ENCODE measurements around the gene PRKCI. TPM values are rescaled to one million over a fixed set of nuclear protein-coding genes. Genes with fewer than 3 reads are reported as not detected.

PRKCI gene
- total and polyA plus RNA-seq, 2 of the 4 experiments (the other 2 are of a cell fraction), result 28.7 to 53.4 TPM

GRCh38 chr3:170247875-170248274, 25.7 kb downstream of the PRKCI start:
- Histone ChIP-seq H3K9ac (ENCODE audit: low read depth, low read length) (no peak overlapping the region), H3K36me3 (ENCODE audit: control insufficient read depth, insufficient read depth, low read length) (peaks cover 16% of the 10 kb centered on the region), H2AK5ac (ENCODE audit: low read depth, low read length) (no peak overlapping the region), H3K14ac (replicated peaks; ENCODE audit: low read depth, low read length) (0 out of 2 replicates have a peak overlapping the region, but pooled peaks have one; percentile 21), H4K5ac (ENCODE audit: low read depth, low read length) (no peak overlapping the region), H2BK120ac (ENCODE audit: low read depth, low read length) (no peak overlapping the region), H3K56ac (ENCODE audit: extremely low read depth, insufficient read depth, low read length) (no peak overlapping the region), H3K79me1 (ENCODE audit: low read depth in 1 of 2, low read length in 2 of 2) (peaks cover 34 to 59% of the 10 kb centered on the region in 2 experiments), H3K4me3 (ENCODE audit: insufficient read depth, low read depth, low read length) (no peak overlapping the region), H3K9me1 (ENCODE audit: insufficient read depth, low read length) (peaks cover 2% of the 10 kb centered on the region; the same call in 1 of the 2 replicates), H3K27me3 (ENCODE audit: control insufficient read depth, insufficient read depth, low read length) (no peaks in the 10 kb centered on the region), H4K20me1 (ENCODE audit: insufficient read depth, low read length) (peaks cover 2% of the 10 kb centered on the region), H3K9me3 (ENCODE audit: control insufficient read depth, insufficient read depth, low read length) (no peaks in the 10 kb centered on the region), H2BK20ac (ENCODE audit: low read depth, low read length) (no peak overlapping the region), H2AK9ac (replicated peaks; ENCODE audit: low read depth, low read length, poor library complexity) (no peak overlapping the region), H3K4me2 (ENCODE audit: low read depth, low read length) (no peak overlapping the region), H2BK15ac (ENCODE audit: low read depth, low read length) (no peak overlapping the region), H3K4ac (ENCODE audit: low read depth, low read length) (no peak overlapping the region), H2BK5ac (ENCODE audit: low read depth, low read length, poor library complexity, severe bottlenecking) (no peak overlapping the region), H4K8ac (ENCODE audit: low read depth in 2 of 2, low read length in 2 of 2) (no peak overlapping the region), H3K23ac (ENCODE audit: low read depth, low read length) (no peak overlapping the region), H3K18ac (ENCODE audit: low read depth, low read length) (no peak overlapping the region), H3K4me1 (ENCODE audit: control insufficient read depth, insufficient read depth, low read length) (no peaks in the 10 kb centered on the region; the same call in 1 of the 2 replicates), H4K91ac (ENCODE audit: insufficient read depth, low read depth, low read length) (no peak overlapping the region), H3K27ac (ENCODE audit: insufficient read depth, low read length) (no peak overlapping the region), H2AFZ (replicated peaks; ENCODE audit: low read length, poor library complexity) (no peak overlapping the region)
- WGBS, 2 experiments (ENCODE audit: extremely low coverage in 2 of 2, insufficient read length in 1 of 2), result 83% methylated on average over 1 of the region's 1 CpG; no CpG with 5 or more reads in 1 of the 2 experiments
- ChIA-PET CTCF (no interaction called here), POLR2A (ENCODE audit: unreplicated experiment) (no interaction called here)
- DNase-seq (no peak), ATAC-seq (ENCODE audit: low read depth) (no peak)
- dilution Hi-C loops (cut with HindIII; ENCODE audit: low sequenced_read_pairs, unreplicated experiment) (no loop called here), intact Hi-C loops (cut with micrococcal nuclease) (no loop called here), in situ Hi-C loops (cut with MboI; ENCODE audit: low sequenced_read_pairs) (no loop called here)
- BruUV-seq (replicated peaks), result no TSS peak
- TF ChIP-seq MAZ (IDR thresholded peaks at IDR 0.05; ENCODE audit: borderline replicate concordance, low read depth, low read length) (no peak), BHLHE40 (IDR thresholded peaks at IDR 0.05; ENCODE audit: low read depth, low read length) (no peak), MAFK (IDR thresholded peaks at IDR 0.05; ENCODE audit: low read depth, low read length) (no peak), POLR2A (IDR thresholded peaks at IDR 0.05; ENCODE audit: low read depth, low read length) (no peak), FOS (IDR thresholded peaks at IDR 0.05; ENCODE audit: low read depth, low read length) (no peak), NFE2L2 (IDR thresholded peaks at IDR 0.05; ENCODE audit: low read depth, low read length) (no peak), ELK1 (IDR thresholded peaks at IDR 0.05; ENCODE audit: borderline replicate concordance, low read depth, low read length) (no peak), MXI1 (IDR thresholded peaks at IDR 0.05; ENCODE audit: borderline replicate concordance, low read depth, low read length) (no peak), CEBPB (IDR thresholded peaks at IDR 0.05; ENCODE audit: low read depth, low read length) (no peak), SMC3 (IDR thresholded peaks at IDR 0.05; ENCODE audit: low read depth, low read length) (no peak), RFX5 (IDR thresholded peaks at IDR 0.05; ENCODE audit: low read depth, low read length) (no peak), RAD21 (IDR thresholded peaks at IDR 0.05; ENCODE audit: low read length) (no peak), RCOR1 (IDR thresholded peaks at IDR 0.05; ENCODE audit: insufficient replicate concordance, low read length) (no peak), CHD1 (IDR thresholded peaks at IDR 0.05; ENCODE audit: low read depth, low read length) (no peak)
- TF ChIP-seq, protein P1, sequence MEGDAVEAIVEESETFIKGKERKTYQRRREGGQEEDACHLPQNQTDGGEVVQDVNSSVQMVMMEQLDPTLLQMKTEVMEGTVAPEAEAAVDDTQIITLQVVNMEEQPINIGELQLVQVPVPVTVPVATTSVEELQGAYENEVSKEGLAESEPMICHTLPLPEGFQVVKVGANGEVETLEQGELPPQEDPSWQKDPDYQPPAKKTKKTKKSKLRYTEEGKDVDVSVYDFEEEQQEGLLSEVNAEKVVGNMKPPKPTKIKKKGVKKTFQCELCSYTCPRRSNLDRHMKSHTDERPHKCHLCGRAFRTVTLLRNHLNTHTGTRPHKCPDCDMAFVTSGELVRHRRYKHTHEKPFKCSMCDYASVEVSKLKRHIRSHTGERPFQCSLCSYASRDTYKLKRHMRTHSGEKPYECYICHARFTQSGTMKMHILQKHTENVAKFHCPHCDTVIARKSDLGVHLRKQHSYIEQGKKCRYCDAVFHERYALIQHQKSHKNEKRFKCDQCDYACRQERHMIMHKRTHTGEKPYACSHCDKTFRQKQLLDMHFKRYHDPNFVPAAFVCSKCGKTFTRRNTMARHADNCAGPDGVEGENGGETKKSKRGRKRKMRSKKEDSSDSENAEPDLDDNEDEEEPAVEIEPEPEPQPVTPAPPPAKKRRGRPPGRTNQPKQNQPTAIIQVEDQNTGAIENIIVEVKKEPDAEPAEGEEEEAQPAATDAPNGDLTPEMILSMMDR (conservative IDR thresholded peaks at IDR 0.05; ENCODE audit: low read depth, low read length), result no peak
